HCT116 (cell line): ENCODE results near the gene WDR48. TPM values are rescaled to one million over a fixed set of nuclear protein-coding genes. Genes with fewer than 3 reads are reported as not detected.

Experiments
- ATAC-seq: fragments of 200-7000 bp; cut with Tn5 transposase; 2 replicates; pipeline ENCODE4 v1.9.1; 2020; ENCODE audit warnings: mild to moderate bottlenecking, moderate library complexity
- BruUV-seq: library from RNA; stranded (reverse); fragments of 400-500 nt; replicated peaks from 2 replicates; lab custom pipeline; 2021; lab: Mats Ljungman, UMichigan
- CTCF ChIA-PET: fragments of 300-600 bp; sonication (Branson Sonifier 250); formaldehyde crosslinking; loops from one replicate; lab custom pipeline; 2021; ENCODE audit warnings: antibody characterized with exemption; lab: Charles Lee
- POLR2A ChIA-PET: fragments of 300-600, 350-600 bp; sonication (Branson Sonifier 250); formaldehyde crosslinking; loops from one replicate; lab custom pipeline; 2021; ENCODE audit warnings: antibody characterized with exemption; lab: Charles Lee
- RAD21 ChIA-PET, 2 experiments: fragments of 300-600 bp; sonication (Branson Sonifier 250); formaldehyde crosslinking; loops; one replicate each; lab custom pipeline; 2023; ENCODE audit warnings: low total read pairs in 2 of 2; ENCODE audit not compliant: uncharacterized antibody in 2 of 2, unreplicated experiment in 2 of 2, low non-redundant PET in 1 of 2; lab: Charles Lee
- DNase-seq: peaks from one replicate; pipeline ENCODE4 v3.0.0-alpha.2; 2010; ENCODE audit warnings: low read depth, low spot score
- H2AFZ ChIP-seq: fragments of 200-600 bp; shearing (Covaris generic), sonication (generic); 2 replicates; pipeline ENCODE4 v1.6.1; 2017; ENCODE audit warnings: low read depth, mixed run types, mixed read lengths, antibody characterized with exemption, low read length; ENCODE audit not compliant: poor library complexity, severe bottlenecking
- H3K27ac ChIP-seq: 2 replicates; pipeline ENCODE4 v1.5.1; 2012; ENCODE audit warnings: low read depth, low read length
- H3K27me3 ChIP-seq: fragments of 200-600 bp; sonication (generic); 2 replicates; pipeline ENCODE4 v1.6.1; 2016; ENCODE audit warnings: mixed run types, low read length, mixed read lengths; ENCODE audit not compliant: insufficient read depth
- H3K36me3 ChIP-seq, 2 experiments: fragments of 200-500 bp in 1 of 2; fragments of 200-600 bp in 1 of 2; sonication (Bioruptor generic) in 1 of 2; sonication (generic) in 1 of 2; 2 replicates each; pipeline versions ENCODE4 v1.5.1 to v1.6.1; 2014 to 2016; ENCODE audit warnings: low read length in 2 of 2, inconsistent platforms in 1 of 2, mixed read lengths in 1 of 2, mixed run types in 1 of 2; ENCODE audit not compliant: insufficient read depth in 2 of 2, control insufficient read depth in 1 of 2
- H3K4me1 ChIP-seq, 2 experiments: fragments of 200-600 bp in 1 of 2; sonication (generic) in 1 of 2; 2 replicates each; pipeline versions ENCODE4 v1.5.1 to v1.6.1; 2012 to 2017; ENCODE audit warnings: low read length in 2 of 2, inconsistent platforms in 1 of 2, mild to moderate bottlenecking in 1 of 2, mixed read lengths in 1 of 2, mixed run types in 1 of 2, moderate library complexity in 1 of 2; ENCODE audit not compliant: insufficient read depth in 2 of 2, control insufficient read depth in 1 of 2
- H3K4me2 ChIP-seq: fragments of 200-600 bp; sonication (generic); 2 replicates; pipeline ENCODE4 v1.6.1; 2017; ENCODE audit warnings: mixed run types, low read length, mixed read lengths
- H3K4me3 ChIP-seq, 2 experiments: fragments of 200-600 bp in 1 of 2; sonication (generic) in 1 of 2; replicated peaks in 1 of 2; 2 replicates each; pipeline ENCODE4 v1.5.1; 2011 to 2016; ENCODE audit warnings: low read length in 2 of 2, control low read depth in 1 of 2, low read depth in 1 of 2, mild to moderate bottlenecking in 1 of 2, mixed read lengths in 1 of 2, mixed run types in 1 of 2
- H3K79me2 ChIP-seq: fragments of 200-600 bp; sonication (generic); 2 replicates; pipeline ENCODE4 v1.6.1; 2017; ENCODE audit warnings: mild to moderate bottlenecking, mixed run types, low read length, moderate library complexity, mixed read lengths; ENCODE audit not compliant: insufficient read depth
- H3K9ac ChIP-seq: fragments of 200-600 bp; sonication (generic); 2 replicates; pipeline ENCODE4 v1.6.1; 2016; ENCODE audit warnings: low read length, mixed read lengths
- H3K9me2 ChIP-seq: fragments of 200-600 bp; sonication (generic), shearing (Covaris generic); 2 replicates; pipeline ENCODE4 v1.6.1; 2017; ENCODE audit warnings: mixed run types, mild to moderate bottlenecking, moderate library complexity; ENCODE audit not compliant: insufficient read depth
- H3K9me3 ChIP-seq, 2 experiments: fragments of 200-500 bp in 1 of 2; fragments of 200-600 bp in 1 of 2; sonication (Bioruptor generic) in 1 of 2; sonication (generic) in 1 of 2; 2 replicates each; pipeline ENCODE4 v1.6.1; 2014 to 2017; ENCODE audit warnings: low read length in 2 of 2, mixed read lengths in 2 of 2, inconsistent platforms in 1 of 2, low read depth in 1 of 2, mild to moderate bottlenecking in 1 of 2, mixed run types in 1 of 2, moderate library complexity in 1 of 2; ENCODE audit not compliant: control insufficient read depth in 1 of 2, insufficient read depth in 1 of 2
- H4K20me1 ChIP-seq: fragments of 200-600 bp; sonication (generic), shearing (Covaris generic); 2 replicates; pipeline ENCODE4 v1.6.1; 2017; ENCODE audit warnings: mixed run types, mild to moderate bottlenecking, moderate library complexity; ENCODE audit not compliant: insufficient read depth
- ATF3 ChIP-seq: IDR thresholded peaks from 2 replicates; pipeline ENCODE4 v1.6.1; 2012
- CBX3 ChIP-seq: IDR thresholded peaks from 2 replicates; pipeline ENCODE4 v1.6.1; 2012; ENCODE audit warnings: low read depth
- ELF1 ChIP-seq: IDR thresholded peaks from 2 replicates; pipeline ENCODE4 v1.6.1; 2012; ENCODE audit warnings: low read depth, borderline replicate concordance
- JUND ChIP-seq: IDR thresholded peaks from 2 replicates; pipeline ENCODE4 v1.6.1; 2012
- RAD21 ChIP-seq: IDR thresholded peaks from 2 replicates; pipeline ENCODE4 v1.6.1; 2012; ENCODE audit warnings: low read depth, mild to moderate bottlenecking
- REST ChIP-seq: IDR thresholded peaks from 2 replicates; pipeline ENCODE4 v1.6.1; 2012; ENCODE audit warnings: low read depth
- SRF ChIP-seq: IDR thresholded peaks from 2 replicates; pipeline ENCODE4 v1.6.1; 2012; ENCODE audit warnings: low read depth
- intact Hi-C: fragments of 100-400 bp; cut with micrococcal nuclease; formaldehyde crosslinking; loops from 2 replicates; pipeline ENCODE4 v1.10.0; 2022
- total RNA-seq: library from RNA; stranded (reverse); gene quantifications from one replicate; pipeline ENCODE4 v1.2.1, GENCODE V29; 2021; ENCODE audit not compliant: unreplicated experiment

Gene WDR48
- total RNA-seq, 1 experiment from 2014 or later, result 35.6 TPM

DNA sequence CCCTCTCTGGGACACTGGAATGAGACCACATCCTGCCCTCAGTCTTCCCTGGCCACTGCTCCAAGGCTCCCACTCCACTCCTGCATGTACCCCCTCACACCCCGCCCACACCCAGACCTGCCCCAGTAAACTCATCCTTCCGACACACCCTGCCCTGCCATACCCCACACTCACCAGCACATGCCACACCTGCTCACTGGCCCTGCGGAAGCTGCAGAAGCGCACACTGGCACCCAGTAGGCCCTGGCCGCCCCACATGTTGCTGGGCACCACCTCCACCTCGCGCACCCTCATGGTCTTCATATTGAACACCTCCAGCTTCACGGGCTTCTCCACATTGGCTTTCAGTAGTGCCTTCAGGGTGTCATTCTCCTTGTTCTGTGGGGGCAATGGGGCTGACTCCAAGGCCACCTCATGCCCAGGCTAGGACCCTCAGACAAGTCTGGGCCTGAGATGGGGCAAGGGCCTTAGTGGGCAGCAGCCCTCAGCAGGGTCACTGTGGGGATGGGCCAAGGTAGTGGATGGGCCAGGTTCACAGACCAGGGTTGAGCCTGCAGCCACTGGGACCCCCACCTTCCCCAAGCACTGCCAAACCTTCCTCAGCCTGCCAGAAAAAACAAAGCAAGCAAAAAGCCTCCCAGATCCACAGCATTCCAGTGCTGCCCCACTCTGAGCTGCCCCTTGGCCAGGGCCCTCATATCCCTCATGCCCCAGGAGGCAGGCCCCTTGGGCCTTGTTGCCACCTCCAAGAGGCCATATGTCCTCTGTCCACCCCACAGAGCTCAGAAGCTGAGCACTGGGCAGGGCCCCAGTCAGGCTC is 50.9 kb downstream of the WDR48 start:
- ChIA-PET CTCF (interaction anchor here (1.5 kb wide), 1 partner anchor 186 kb away, joined by 5 read pairs; no protein-coding TSS in a partner anchor), POLR2A (no interaction called here), RAD21 (no interaction called here)
- TF ChIP-seq JUND (no peak), ELF1 (no peak), ATF3 (no peak), REST (no peak), SRF (no peak), CBX3 (no peak), RAD21 (no peak)
- Histone ChIP-seq H3K4me1 (peaks cover 10 to 15% of the 10 kb centered on the region in 2 experiments), H3K79me2 (peaks cover 19% of the 10 kb centered on the region; the same call in 1 of the 2 replicates), H3K9ac (no peak overlapping the region), H3K9me2 (no peaks in the 10 kb centered on the region), H3K4me2 (no peak overlapping the region), H3K27me3 (no peaks in the 10 kb centered on the region), H2AFZ (no peak overlapping the region), H3K4me3 (no peak overlapping the region), H3K36me3 (peaks cover 6 to 10% of the 10 kb centered on the region in 2 experiments; a peak in 3 of 4 replicates), H4K20me1 (no peaks in the 10 kb centered on the region), H3K9me3 (no peaks in the 10 kb centered on the region), H3K27ac (no peak overlapping the region)
- intact Hi-C loops, result loop anchor here (5.0 kb wide), 1 partner anchor 80 kb away; no protein-coding TSS in a partner anchor
- no peak for ATAC-seq
- DNase-seq, result no peak
- BruUV-seq, result no TSS peak
